H9 (cell line): ENCODE data around the gene TSGA10IP. TPM values are rescaled to one million over a fixed set of nuclear protein-coding genes. Genes with fewer than 3 reads are reported as not detected.

Source experiments
- DNase-seq: peaks from one replicate; pipeline ENCODE4 v3.0.0-alpha.2; 2017
- H2AFZ ChIP-seq: one replicate; pipeline ENCODE4 v1.6.1; 2013; ENCODE audit warnings: mild to moderate bottlenecking, low read length, control low read depth, moderate library complexity
- H2AK5ac ChIP-seq: 2 replicates; pipeline ENCODE4 v1.6.1; 2013; ENCODE audit warnings: low read length, control low read depth, mixed read lengths; ENCODE audit not compliant: insufficient read length
- H2BK120ac ChIP-seq: one replicate; pipeline ENCODE4 v1.6.1; 2013; ENCODE audit warnings: low read depth, mild to moderate bottlenecking, low read length, control low read depth, inconsistent platforms; ENCODE audit not compliant: poor library complexity, severe bottlenecking
- H2BK12ac ChIP-seq: 2 replicates; pipeline ENCODE4 v1.6.1; 2013; ENCODE audit warnings: low read length, control low read depth, mixed read lengths, low read depth; ENCODE audit not compliant: insufficient read length
- H2BK15ac ChIP-seq: 2 replicates; pipeline ENCODE4 v1.6.1; 2013; ENCODE audit warnings: low read depth, low read length, control low read depth
- H2BK20ac ChIP-seq: one replicate; pipeline ENCODE4 v1.6.1; 2013; ENCODE audit warnings: low read depth, mild to moderate bottlenecking, low read length, control low read depth, inconsistent platforms; ENCODE audit not compliant: poor library complexity, severe bottlenecking
- H2BK5ac ChIP-seq: 2 replicates; pipeline ENCODE4 v1.6.1; 2013; ENCODE audit warnings: low read length, control low read depth, mixed read lengths; ENCODE audit not compliant: insufficient read length
- H3K14ac ChIP-seq: 2 replicates; pipeline ENCODE4 v1.6.1; 2013; ENCODE audit warnings: low read length, control low read depth; ENCODE audit not compliant: insufficient read depth
- H3K18ac ChIP-seq: 2 replicates; pipeline ENCODE4 v1.6.1; 2013; ENCODE audit warnings: low read depth, mild to moderate bottlenecking, mixed read lengths, low read length, control low read depth; ENCODE audit not compliant: insufficient read length
- H3K23ac ChIP-seq: 2 replicates; pipeline ENCODE4 v1.6.1; 2013; ENCODE audit warnings: low read length, control low read depth, mixed read lengths, low read depth; ENCODE audit not compliant: insufficient read length
- H3K23me2 ChIP-seq: 2 replicates; pipeline ENCODE4 v1.6.1; 2013; ENCODE audit warnings: low read depth, mild to moderate bottlenecking, mixed read lengths, low read length, control low read depth; ENCODE audit not compliant: insufficient read length, poor library complexity, severe bottlenecking
- H3K27ac ChIP-seq: 2 replicates; pipeline ENCODE4 v1.5.1; 2013; ENCODE audit warnings: low read length, control low read depth, mixed read lengths, low read depth; ENCODE audit not compliant: insufficient read length
- H3K27me3 ChIP-seq: 2 replicates; pipeline ENCODE4 v1.6.1; 2013; ENCODE audit warnings: low read length, control low read depth, inconsistent platforms; ENCODE audit not compliant: insufficient read depth
- H3K4ac ChIP-seq: 2 replicates; pipeline ENCODE4 v1.6.1; 2013; ENCODE audit warnings: low read depth, mild to moderate bottlenecking, control low read depth, inconsistent platforms, low read length, moderate library complexity
- H3K4me1 ChIP-seq: 2 replicates; pipeline ENCODE4 v1.6.1; 2013; ENCODE audit warnings: low read length, control low read depth, inconsistent platforms; ENCODE audit not compliant: insufficient read depth
- H3K4me2 ChIP-seq: 2 replicates; pipeline ENCODE4 v1.6.1; 2013; ENCODE audit warnings: low read length, control low read depth, mixed read lengths; ENCODE audit not compliant: insufficient read length, insufficient read depth
- H3K56ac ChIP-seq: 2 replicates; pipeline ENCODE4 v1.6.1; 2013; ENCODE audit warnings: low read depth, mild to moderate bottlenecking, mixed read lengths, low read length, control low read depth; ENCODE audit not compliant: insufficient read length
- H3K79me1 ChIP-seq: 2 replicates; pipeline ENCODE4 v1.6.1; 2013; ENCODE audit warnings: low read depth, mild to moderate bottlenecking, moderate library complexity, low read length, control low read depth, inconsistent platforms; ENCODE audit not compliant: insufficient read depth, poor library complexity, severe bottlenecking
- H3K79me2 ChIP-seq: 2 replicates; pipeline ENCODE4 v1.6.1; 2013; ENCODE audit warnings: low read length, control low read depth, inconsistent platforms; ENCODE audit not compliant: insufficient read depth
- H3K9ac ChIP-seq: 2 replicates; pipeline ENCODE4 v1.6.1; 2013; ENCODE audit warnings: low read length, control low read depth, mixed read lengths; ENCODE audit not compliant: insufficient read length; ENCODE audit errors: extremely low read depth
- H3K9me3 ChIP-seq: one replicate; pipeline ENCODE4 v1.6.1; 2013; ENCODE audit warnings: low read depth, low read length, inconsistent platforms; ENCODE audit not compliant: control insufficient read depth
- H3T11ph ChIP-seq: one replicate; pipeline ENCODE4 v1.6.1; 2013; ENCODE audit warnings: mild to moderate bottlenecking, low read length, control low read depth, inconsistent platforms
- H4K20me1 ChIP-seq: one replicate; pipeline ENCODE4 v1.6.1; 2013; ENCODE audit not compliant: control insufficient read depth, insufficient read length, insufficient read depth
- H4K5ac ChIP-seq: 2 replicates; pipeline ENCODE4 v1.6.1; 2013; ENCODE audit warnings: low read depth, mild to moderate bottlenecking, mixed read lengths, low read length, control low read depth; ENCODE audit not compliant: insufficient read length
- H4K8ac ChIP-seq: replicated peaks from 2 replicates; pipeline ENCODE4 v1.6.1; 2013; ENCODE audit warnings: low read length, control low read depth, mixed read lengths, low read depth; ENCODE audit not compliant: insufficient read length
- H4K91ac ChIP-seq: 2 replicates; pipeline ENCODE4 v1.6.1; 2013; ENCODE audit warnings: low read depth, mild to moderate bottlenecking, moderate library complexity, mixed read lengths, low read length, control low read depth; ENCODE audit not compliant: insufficient read length
- H3K27ac Mint-ChIP-seq, 3 experiments: 2 replicates in 2 of 3; 3 replicates in 1 of 3; pipeline ENCODE4 v1.8.0; 2020 to 2021; ENCODE audit warnings: mixed read lengths in 3 of 3, mild to moderate bottlenecking in 1 of 3, moderate library complexity in 1 of 3
- H3K27me3 Mint-ChIP-seq: 2 replicates; pipeline ENCODE4 v1.8.0; 2021; ENCODE audit warnings: low read depth, mild to moderate bottlenecking, moderate library complexity, mixed read lengths
- H3K36me3 Mint-ChIP-seq, 3 experiments: 2 replicates in 2 of 3; 3 replicates in 1 of 3; pipeline ENCODE4 v1.8.0; 2020 to 2021; ENCODE audit warnings: low read depth in 3 of 3, mixed read lengths in 3 of 3; ENCODE audit not compliant: insufficient read depth in 1 of 3
- H3K4me1 Mint-ChIP-seq, 2 experiments: 2 replicates each; pipeline ENCODE4 v1.8.0; 2020; ENCODE audit warnings: mixed read lengths in 2 of 2
- H3K4me3 Mint-ChIP-seq, 2 experiments: 2 replicates in 1 of 2; 3 replicates in 1 of 2; pipeline ENCODE4 v1.8.0; 2020 to 2021; ENCODE audit warnings: mild to moderate bottlenecking in 2 of 2, mixed read lengths in 2 of 2, moderate library complexity in 1 of 2
- H3K9me3 Mint-ChIP-seq, 2 experiments: 2 replicates in 1 of 2; 3 replicates in 1 of 2; pipeline ENCODE4 v1.8.0; 2020; ENCODE audit warnings: mild to moderate bottlenecking in 2 of 2, mixed read lengths in 2 of 2, moderate library complexity in 1 of 2
- CTCF ChIP-seq: fragments of 200-600 bp; sonication (generic); conservative IDR thresholded peaks from 3 replicates; pipeline ENCODE4 v1.8.0; 2021; ENCODE audit warnings: antibody characterized with exemption, mild to moderate bottlenecking
- WGBS: extraction: QIAGEN DNeasy Blood & Tissue Kit; methylation state at CpG from one replicate; pipeline ENCODE4 v1.1.7; 2013; ENCODE audit warnings: missing lambda C conversion rate, low lambda C conversion rate, mixed read lengths; ENCODE audit not compliant: insufficient read length; ENCODE audit errors: extremely low coverage; 5-methylcytosine and 5-hydroxymethylcytosine counted together
- total RNA-seq: library from RNA; stranded (reverse); gene quantifications from 2 replicates; pipeline ENCODE4 v1.2.1, GENCODE V29; 2021

The TSGA10IP gene
- total RNA-seq, 1 experiment from 2014 or later = 2.2 TPM

GRCh38 chr11:65906602-65907001, 38.7 kb upstream of the TSGA10IP start:
- Histone ChIP-seq H3K79me2 (no peaks in the 10 kb centered on the region), H2BK120ac (no peak overlapping the region), H3K27ac (no peak overlapping the region), H4K91ac (no peak overlapping the region), H3K9ac (no peak overlapping the region), H3K23ac (no peak overlapping the region), H3K56ac (no peak overlapping the region), H3K18ac (no peak overlapping the region), H3K14ac (no peak overlapping the region), H4K5ac (no peak overlapping the region), H2BK15ac (no peak overlapping the region), H3T11ph (no peak overlapping the region), H3K4ac (no peak overlapping the region), H3K9me3 (no peaks in the 10 kb centered on the region), H4K8ac (no peak overlapping the region), H2AK5ac (no peak overlapping the region), H3K4me1 (no peaks in the 10 kb centered on the region), H3K27me3 (peaks cover 8% of the 10 kb centered on the region; the same call in 1 of the 2 replicates), H2BK20ac (no peak overlapping the region), H2BK12ac (no peak overlapping the region), H3K23me2 (no peaks in the 10 kb centered on the region), H3K4me2 (no peak overlapping the region), H2BK5ac (no peak overlapping the region), H3K79me1 (no peaks in the 10 kb centered on the region), H2AFZ (no peak overlapping the region), H4K20me1 (no peaks in the 10 kb centered on the region)
- H3K27ac Mint-ChIP-seq = no peak overlapping the region
- no peaks in the 10 kb centered on the region; a peak in 1 of 5 replicates for H3K9me3 Mint-ChIP-seq
- no CpG with 5 or more reads among the region's 5 CpGs for WGBS
- H3K27me3 Mint-ChIP-seq = peaks cover 87% of the 10 kb centered on the region
- H3K36me3 Mint-ChIP-seq = no peaks in the 10 kb centered on the region
- H3K4me1 Mint-ChIP-seq = peaks cover 12 to 14% of the 10 kb centered on the region in 2 experiments
- DNase-seq = no peak
- TF ChIP-seq CTCF = no peak
- no peak overlapping the region for H3K4me3 Mint-ChIP-seq
